Germinal center (tissue), 1 donor: ENCODE measurements around the gene RXYLT1.

ENCODE experiments used
- DNase-seq: peaks from one replicate; pipeline ENCODE4 v3.0.0; 2012; ENCODE audit warnings: mixed read lengths, low spot score

The RXYLT1 gene

DNA sequence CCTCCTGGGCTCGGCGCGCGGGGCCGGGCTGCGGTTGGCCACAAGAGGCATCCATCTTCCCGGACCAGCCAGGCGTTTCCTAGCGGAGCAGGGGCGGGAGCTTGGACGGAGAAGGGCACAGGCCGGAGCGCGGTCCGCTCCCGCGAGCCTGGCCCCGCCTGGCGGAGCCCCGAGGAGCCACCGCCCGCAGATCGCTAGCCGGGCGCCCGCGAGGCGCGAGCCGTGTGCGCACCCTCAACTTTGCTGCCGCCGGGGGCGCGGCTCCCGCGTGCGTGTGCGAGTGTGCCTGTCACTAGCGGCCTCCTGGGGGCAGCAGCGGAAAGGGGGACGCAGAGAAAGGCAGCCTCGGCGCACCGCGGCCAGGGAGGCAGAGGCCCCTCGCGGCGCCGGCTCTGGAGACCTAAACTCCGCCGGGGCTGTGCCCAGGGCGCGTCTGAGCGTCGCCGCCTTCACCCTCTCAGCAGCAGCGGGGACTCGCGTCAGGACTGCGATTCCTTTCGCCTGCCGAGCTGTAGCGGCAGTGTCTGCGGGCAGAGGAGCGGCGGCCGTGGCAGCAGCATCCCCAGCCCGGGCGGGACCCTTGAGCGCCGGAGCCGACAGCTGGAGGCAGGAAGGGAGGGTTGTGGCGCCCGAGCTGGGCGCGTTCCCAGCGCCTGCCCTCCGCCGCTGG is 64.1 kb downstream of the RXYLT1 start:
- peak; percentile 85 for DNase-seq

- no peak for DNase-seq
Measured at GRCh38 chr12:63844391-63845341, 65.0 kb downstream of the RXYLT1 start, which contains the start of gene SRGAP1. TSS of gene SRGAP1 (plus strand) at chr12:63844700. CDS start at chr12:63844817, 117 bp downstream.

GRCh38 chr12:63845726-63846125 is 66.0 kb downstream of the RXYLT1 start:
- no peak for DNase-seq

- DNase-seq = no peak
Measured at GRCh38 chr12:63846238-63846967, 66.7 kb downstream of the RXYLT1 start.

DNA sequence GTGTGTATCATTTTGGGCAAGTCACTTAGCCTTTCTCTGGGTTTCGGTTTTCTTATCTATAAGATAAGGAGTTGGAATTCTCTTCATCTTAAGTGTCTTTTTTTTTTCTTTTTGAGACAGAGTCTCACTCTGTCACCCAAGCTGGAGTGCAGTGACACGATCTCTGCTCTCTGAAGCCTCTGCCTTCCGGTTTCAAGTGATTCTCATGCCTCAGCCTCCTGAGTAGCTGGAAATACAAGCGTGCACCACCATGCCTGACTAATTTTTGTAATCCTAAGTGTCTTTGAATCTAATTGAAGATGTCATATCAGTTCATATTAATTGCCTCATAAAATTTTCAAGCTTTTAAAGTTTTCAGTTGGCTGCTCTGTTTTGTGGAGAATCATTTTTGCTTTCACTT is 68.7 kb downstream of the RXYLT1 start:
- no peak for DNase-seq

GRCh38 chr12:63849106-63849620 is 69.5 kb downstream of the RXYLT1 start:
- DNase-seq = no peak

GRCh38 chr12:63849641-63850040 is 69.9 kb downstream of the RXYLT1 start:
- no peak for DNase-seq

DNA sequence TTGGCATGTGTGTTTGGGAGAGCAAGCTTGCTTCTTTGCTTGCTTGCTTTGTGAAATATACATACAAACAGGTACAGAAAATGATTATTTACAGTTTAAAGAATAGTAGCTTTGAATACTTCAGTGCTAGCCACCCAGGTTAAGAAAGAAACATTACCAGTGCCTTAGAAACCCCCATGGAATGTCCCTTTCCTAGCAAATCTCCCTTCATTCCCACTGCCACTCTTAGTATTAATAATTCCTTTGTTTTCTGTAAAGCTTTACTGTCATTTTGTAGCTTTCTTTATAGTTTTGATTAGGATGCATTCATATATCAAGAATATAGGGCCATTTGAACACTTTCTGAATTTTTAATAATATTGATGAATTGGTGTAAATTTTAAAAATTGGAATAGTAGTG is 74.3 kb downstream of the RXYLT1 start:
- no peak for DNase-seq

GRCh38 chr12:63855299-63855698 is 75.6 kb downstream of the RXYLT1 start:
- DNase-seq = no peak

DNA sequence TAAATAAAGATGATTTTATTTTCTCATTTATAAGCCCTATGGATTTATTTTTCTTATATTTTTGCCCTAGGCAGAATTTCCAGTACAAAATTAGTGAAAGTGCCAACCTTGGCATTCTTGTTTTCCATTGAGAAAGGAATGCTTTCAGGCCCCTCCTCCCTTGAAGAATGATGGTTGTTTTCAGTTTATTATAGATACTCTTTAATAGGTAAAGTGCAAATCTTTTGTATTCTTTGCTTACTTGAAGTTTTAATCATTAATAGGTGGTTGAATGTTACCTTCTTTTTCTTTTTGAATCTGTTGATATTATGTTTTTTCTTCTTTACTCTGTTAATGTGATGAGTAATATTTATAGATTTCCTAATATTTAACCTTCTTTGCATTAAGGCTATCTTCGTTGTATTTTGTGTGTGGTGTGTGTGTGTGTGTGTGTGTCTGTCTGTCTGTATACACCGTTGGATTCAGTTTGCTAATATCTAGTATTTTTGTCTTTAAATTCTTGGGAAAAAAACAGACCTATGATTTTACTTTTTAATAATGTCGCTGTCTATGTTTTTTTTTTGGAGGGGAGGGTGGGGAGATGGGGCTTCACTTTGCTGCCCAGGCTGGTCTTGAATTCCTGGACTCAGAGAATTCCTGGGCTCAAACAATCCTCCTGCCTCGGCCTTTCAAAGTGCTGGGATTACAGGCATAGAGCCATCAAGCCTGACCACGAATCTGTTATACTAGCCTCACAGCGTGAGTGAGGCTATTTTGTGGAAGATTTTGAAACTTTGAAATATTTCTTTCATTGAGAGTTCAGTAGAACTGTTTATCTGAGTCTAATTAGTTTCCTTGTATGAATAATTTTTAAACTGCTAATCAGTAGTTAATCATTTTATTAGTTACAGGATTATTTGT is 78.3 kb downstream of the RXYLT1 start:
- DNase-seq = no peak
